Measurements from ENCODE around the gene SPATA2L.

GRCh38 chr16:89720551-89720812, 19.0 kb upstream of the SPATA2L start:
- TF ChIP-seq JUN (CRISPR knock-in tag; IDR thresholded peaks at IDR 0.05) (0 out of 2 replicates have a peak, but pooled peaks have one; percentile 36), ZNF644 (CRISPR knock-in tag; IDR thresholded peaks at IDR 0.05; ENCODE audit: low read depth) (no peak), MXI1 (IDR thresholded peaks at IDR 0.05; ENCODE audit: borderline replicate concordance, low read depth, low read length) (peak; percentile 7; the same call in 1 of the 3 replicates), RELA (CRISPR knock-in tag; IDR thresholded peaks at IDR 0.05) (no peak), YEATS2 (CRISPR knock-in tag; IDR thresholded peaks at IDR 0.05; ENCODE audit: borderline replicate concordance) (no peak), KLF9 (CRISPR knock-in tag; IDR thresholded peaks at IDR 0.05; ENCODE audit: low read depth) (no peak), POLR2A (IDR thresholded peaks at IDR 0.05; ENCODE audit: insufficient read depth in 1 of 2, low read depth in 2 of 2, low read length in 2 of 2) (no peak), AGO2 (optimal IDR thresholded peaks at IDR 0.05; ENCODE audit: low read depth, low read length) (no peak)
